HK-2 (cell line): Measurements from ENCODE around the gene TP63.

Experiments used
- DNase-seq: peaks from one replicate; pipeline ENCODE4 v3.0.0-alpha.2; 2018; ENCODE audit not compliant: unreplicated experiment

Gene TP63

DNA sequence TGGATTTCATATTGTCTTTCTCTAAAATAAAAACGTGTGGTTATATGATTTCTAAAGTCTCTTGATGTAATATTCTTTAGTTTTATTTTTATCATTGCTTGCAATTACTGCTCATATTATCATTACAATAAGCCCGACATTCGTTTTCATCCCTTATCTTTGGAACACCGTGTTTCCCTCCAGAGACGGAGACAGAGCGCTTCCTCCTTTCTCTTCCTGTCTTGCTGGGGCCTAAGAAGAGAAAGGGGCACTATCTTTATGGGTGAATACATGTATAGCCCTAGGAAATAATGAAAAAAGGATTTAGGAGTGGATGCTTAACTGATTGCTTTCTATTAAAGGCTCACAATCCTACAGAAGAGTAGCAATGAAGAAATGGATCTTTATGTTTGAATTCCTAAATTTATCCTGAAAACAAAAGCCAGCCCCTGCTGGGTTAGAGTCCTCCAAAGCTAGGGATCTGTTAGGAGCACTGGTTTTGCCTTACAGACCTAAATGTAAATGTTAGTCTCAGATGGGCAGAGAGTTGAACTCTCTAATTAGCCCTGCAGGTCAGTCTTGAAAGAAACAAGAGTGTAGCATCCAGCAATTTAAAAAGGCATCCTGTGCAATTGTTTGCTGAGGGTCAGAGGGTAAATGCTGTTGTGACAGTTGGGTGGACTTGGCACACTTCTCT lies 145.1 kb downstream of the TP63 start:
- no peak for DNase-seq

DNA sequence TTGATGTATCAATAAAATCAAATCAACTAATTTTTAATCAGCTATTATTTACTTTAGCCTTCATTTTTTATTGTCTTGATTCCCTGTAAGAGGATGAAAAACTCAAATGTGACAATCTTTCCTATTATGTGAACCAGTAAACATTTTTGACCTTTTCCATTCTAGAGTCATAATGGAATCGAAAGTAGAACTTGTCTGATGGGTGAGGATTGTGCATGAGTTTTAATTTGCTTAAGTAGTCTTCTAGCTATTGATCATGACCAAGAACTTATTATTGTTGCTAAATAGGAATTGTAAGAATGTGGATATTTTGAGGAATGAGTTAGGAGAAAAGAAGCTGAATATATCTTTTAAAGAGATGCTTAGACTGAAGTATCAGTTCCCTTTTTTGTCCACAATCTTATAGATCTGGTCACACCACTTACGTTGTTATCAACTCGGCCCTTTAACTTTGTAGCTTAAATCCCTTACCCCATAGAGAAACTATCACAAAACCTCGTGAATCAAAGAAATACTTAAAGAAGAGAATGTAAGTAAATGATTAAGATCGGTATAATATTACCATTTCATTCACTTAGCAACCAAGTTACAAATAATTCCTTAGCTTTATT lies 147.3 kb downstream of the TP63 start:
- DNase-seq = no peak

GRCh38 chr3:189779166-189779565 lies 148.0 kb downstream of the TP63 start:
- DNase-seq = no peak

DNA sequence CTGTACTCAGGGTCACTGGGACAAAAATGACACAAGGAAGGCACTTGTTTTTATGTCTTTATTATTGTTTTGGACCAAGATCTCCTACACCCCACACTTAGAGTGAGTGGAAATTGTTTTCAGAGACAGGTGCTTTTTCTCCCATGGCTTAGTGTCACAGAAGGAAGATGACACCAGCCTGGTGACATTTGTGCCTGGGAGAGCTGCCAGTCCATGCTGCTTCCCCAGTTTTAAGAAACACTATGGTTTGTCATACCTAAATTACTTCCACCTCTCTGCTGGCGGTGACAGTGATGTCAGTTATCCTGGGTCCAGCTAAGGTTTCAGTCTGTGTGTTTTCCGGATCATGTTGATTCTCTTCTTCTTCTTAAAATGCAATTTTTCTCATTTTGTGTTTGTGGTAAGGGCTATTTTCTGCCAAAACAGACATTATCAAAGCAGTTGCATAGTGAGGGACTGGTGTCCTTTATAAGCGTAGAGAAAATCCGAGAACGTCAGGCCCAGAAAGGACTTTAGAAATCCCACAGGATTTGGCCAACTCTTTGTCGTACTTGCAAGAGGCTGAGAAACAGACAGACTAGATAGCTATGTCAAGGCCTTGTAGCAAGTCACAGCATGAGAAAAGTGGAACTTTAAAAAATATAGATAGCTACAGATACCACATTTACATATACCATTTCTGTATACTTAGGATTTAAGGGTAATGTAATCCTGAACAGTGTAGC lies 149.5 kb downstream of the TP63 start:
- DNase-seq = no peak

GRCh38 chr3:189781415-189781814 lies 150.2 kb downstream of the TP63 start:
- DNase-seq = no peak

GRCh38 chr3:189786479-189787064 lies 155.4 kb downstream of the TP63 start:
- DNase-seq = no peak

DNA sequence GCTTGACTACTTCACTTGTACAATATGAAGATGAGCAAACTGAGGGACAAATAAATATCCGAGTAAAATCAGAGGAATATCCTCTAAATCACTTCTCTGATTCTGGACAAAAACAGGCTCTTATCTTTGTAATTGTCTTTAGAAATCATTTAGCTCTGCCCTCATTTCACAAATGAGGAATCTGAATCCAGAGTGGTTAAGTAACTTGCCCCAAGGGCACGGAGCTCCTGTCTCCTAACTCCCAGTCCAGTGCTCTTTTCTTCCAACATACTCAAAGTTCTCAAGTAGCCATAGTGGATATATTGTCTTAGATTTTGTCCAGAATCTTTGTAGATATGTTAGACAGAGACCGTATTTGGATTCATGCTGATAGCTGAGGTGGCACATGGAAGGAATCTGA lies 156.0 kb downstream of the TP63 start:
- DNase-seq = no peak

GRCh38 chr3:189787632-189788031 lies 156.4 kb downstream of the TP63 start:
- no peak for DNase-seq

GRCh38 chr3:189789432-189789831 lies 158.2 kb downstream of the TP63 start:
- no peak for DNase-seq

- DNase-seq = no peak
Observed at GRCh38 chr3:189790658-189791057, 159.5 kb downstream of the TP63 start.

- no peak for DNase-seq
Observed at GRCh38 chr3:189792046-189792929, 161.1 kb downstream of the TP63 start.

DNA sequence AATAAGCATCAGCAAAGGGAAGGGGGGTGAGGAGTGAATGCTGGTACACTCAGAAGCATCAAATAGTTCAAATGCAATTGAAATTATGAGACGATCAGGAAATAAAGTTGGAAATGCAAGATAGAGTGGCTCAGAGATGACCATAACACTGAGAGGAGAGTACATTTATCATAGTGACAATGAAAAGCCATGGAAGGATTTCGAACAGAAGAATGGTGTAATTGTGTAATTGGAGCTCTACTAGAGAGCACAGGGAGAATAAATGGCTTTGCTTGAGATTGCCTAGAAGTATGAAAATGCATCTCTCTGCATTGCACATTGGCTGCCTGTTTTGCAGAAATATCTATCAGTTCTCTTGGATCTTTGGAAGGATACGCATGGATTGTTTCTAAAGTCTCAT lies 163.3 kb downstream of the TP63 start:
- DNase-seq = no peak

DNA sequence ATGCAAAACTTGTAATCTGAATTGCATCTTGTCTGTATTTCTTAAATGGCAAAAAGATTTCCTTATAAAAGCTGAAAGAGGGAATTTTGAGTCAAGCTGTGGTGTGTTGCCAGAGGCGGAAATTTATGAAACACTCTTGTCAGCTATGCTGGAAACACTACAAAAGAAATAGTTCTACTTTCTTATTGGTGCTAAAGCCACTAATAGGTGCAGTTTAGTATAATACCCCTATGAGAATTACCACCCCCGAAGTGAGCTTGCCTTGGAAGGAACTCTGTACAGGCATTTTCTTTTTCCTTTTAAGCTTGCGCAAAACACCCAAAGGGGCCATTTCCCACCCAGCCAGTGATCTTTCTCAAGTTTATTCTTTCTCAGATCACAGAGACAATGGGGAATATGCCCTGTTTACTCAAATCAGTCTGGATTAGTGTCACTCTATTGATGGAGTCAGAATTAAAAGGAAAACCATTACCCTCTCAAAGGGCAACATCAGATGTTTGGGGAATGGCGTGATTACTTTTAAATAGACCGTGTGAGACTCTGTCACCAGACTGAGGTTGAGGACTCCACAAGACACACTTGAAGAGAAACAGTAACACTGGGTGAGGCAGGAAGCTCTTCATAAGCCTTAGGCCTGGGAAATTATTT lies 166.0 kb downstream of the TP63 start:
- DNase-seq = no peak

- no peak for DNase-seq
Observed at GRCh38 chr3:189799366-189799765, 168.2 kb downstream of the TP63 start.

DNA sequence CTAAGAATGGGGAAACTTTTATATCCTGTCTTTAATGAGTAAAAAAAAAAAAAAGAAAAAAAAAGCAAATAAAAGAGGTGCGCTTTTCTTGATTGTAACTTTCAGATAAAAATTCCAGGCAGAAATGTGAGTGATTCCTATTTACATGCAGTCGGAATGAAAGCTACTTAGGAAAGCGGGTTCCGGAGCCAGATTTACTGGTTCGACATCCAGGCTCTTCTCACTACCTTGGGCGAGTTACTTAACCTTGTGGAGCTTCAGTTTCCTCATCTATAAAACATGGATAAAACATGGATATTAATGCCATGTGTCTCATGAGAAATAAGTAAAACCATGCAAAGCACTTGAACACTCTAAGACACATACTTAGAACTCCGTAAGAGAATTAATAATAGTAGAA lies 169.2 kb downstream of the TP63 start:
- DNase-seq = no peak

- no peak for DNase-seq
Observed at GRCh38 chr3:189803254-189803653, 172.1 kb downstream of the TP63 start.

DNA sequence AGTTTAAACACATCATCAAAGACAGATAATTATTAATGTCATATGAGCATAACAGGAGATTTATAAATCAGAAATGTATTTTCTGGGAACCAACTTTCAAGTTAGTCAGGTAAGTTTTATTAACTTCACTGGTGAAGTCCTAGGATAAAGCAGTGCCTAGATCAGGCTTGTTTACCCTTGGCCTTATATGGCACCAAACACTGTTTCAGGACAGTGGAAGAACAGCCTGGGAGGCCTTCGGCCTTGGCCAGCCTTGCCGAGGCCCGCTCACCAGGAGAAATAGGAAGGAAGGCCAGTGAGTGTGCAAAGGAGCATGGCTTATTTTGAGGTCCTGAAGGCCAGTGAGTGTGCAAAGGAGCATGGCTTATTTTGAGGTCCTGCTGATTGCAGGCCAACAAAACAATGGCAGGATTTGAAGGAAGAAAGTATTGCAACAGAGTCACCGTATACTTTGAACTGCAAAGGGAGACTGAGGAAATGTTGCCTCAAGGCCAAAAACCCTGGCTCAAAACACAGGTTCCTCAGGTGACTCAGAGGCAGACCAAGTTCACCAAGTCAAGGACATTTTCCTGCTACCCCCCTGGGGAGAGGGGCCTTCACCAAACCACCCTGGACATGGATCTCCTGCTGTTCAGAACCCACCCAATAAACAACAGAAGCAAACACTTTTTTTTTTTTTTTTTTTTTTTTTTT lies 174.3 kb downstream of the TP63 start:
- DNase-seq = no peak

GRCh38 chr3:189806171-189806951 lies 175.2 kb downstream of the TP63 start:
- DNase-seq = no peak

GRCh38 chr3:189808246-189809007 lies 177.2 kb downstream of the TP63 start:
- no peak for DNase-seq
